CD14-positive monocyte (primary cell): ENCODE measurements around the gene ANTXR2. TPM values are rescaled to one million over a fixed set of nuclear protein-coding genes. Genes with fewer than 3 reads are reported as not detected.

ENCODE experiments used
- DNase-seq, 3 donors: peaks; one replicate each; pipeline ENCODE4 v3.0.0-alpha.2; 2011 to 2022
- H2AFZ ChIP-seq: 2 replicates; pipeline ENCODE4 v1.6.0; 2012; ENCODE audit warnings: mild to moderate bottlenecking, low read depth, low read length, inconsistent platforms; ENCODE audit not compliant: insufficient read depth, poor library complexity, severe bottlenecking
- H3K27ac ChIP-seq, 2 donors: 1 replicate in 1 of 2; 2 replicates in 1 of 2; pipeline ENCODE4 v1.5.1; 2012 to 2013; ENCODE audit warnings: low read length in 2 of 2, control low read depth in 1 of 2, inconsistent platforms in 1 of 2, low read depth in 1 of 2, mild to moderate bottlenecking in 1 of 2
- H3K27me3 ChIP-seq, 2 donors: one replicate each; pipeline versions ENCODE4 v1.6.0 to v1.6.1; 2011 to 2013; ENCODE audit warnings: low read length in 2 of 2; ENCODE audit not compliant: control insufficient read depth in 2 of 2, insufficient read depth in 2 of 2
- H3K36me3 ChIP-seq, 2 donors: replicated peaks in 1 of 2; 1 replicate in 1 of 2; 2 replicates in 1 of 2; pipeline versions ENCODE4 v1.5.1 to v1.6.1; 2012 to 2013; ENCODE audit warnings: low read length in 2 of 2, control low read depth in 1 of 2, inconsistent platforms in 1 of 2, mild to moderate bottlenecking in 1 of 2; ENCODE audit not compliant: insufficient read depth in 2 of 2, control insufficient read depth in 1 of 2
- H3K4me1 ChIP-seq, 2 donors: 1 replicate in 1 of 2; 2 replicates in 1 of 2; pipeline versions ENCODE4 v1.5.1 to v1.6.1; 2012 to 2013; ENCODE audit warnings: low read length in 2 of 2, control low read depth in 1 of 2, inconsistent platforms in 1 of 2, mild to moderate bottlenecking in 1 of 2, moderate library complexity in 1 of 2; ENCODE audit not compliant: insufficient read depth in 2 of 2, control insufficient read depth in 1 of 2
- H3K4me2 ChIP-seq: replicated peaks from 2 replicates; pipeline ENCODE3; 2012; ENCODE audit warnings: low read length, moderate library complexity, mild to moderate bottlenecking; ENCODE audit not compliant: poor library complexity, severe bottlenecking; ENCODE audit errors: extremely low read depth
- H3K4me3 ChIP-seq, 3 experiments: fragments of 200-600 bp in 1 of 3; sonication (generic) in 1 of 3; replicated peaks in 1 of 3; 1 replicate in 2 of 3; 2 replicates in 1 of 3; pipeline ENCODE4 v1.5.1; 2011 to 2013; ENCODE audit warnings: low read length in 3 of 3, mild to moderate bottlenecking in 3 of 3, control low read depth in 2 of 3, low read depth in 2 of 3, inconsistent platforms in 1 of 3, moderate library complexity in 1 of 3
- H3K79me2 ChIP-seq: 2 replicates; pipeline ENCODE4 v1.6.0; 2012; ENCODE audit warnings: mild to moderate bottlenecking, control low read depth, inconsistent platforms, low read length, moderate library complexity; ENCODE audit not compliant: insufficient read depth
- H3K9ac ChIP-seq: 2 replicates; pipeline ENCODE4 v1.6.0; 2017; ENCODE audit warnings: low read length, mild to moderate bottlenecking; ENCODE audit not compliant: insufficient read depth, poor library complexity, severe bottlenecking
- H3K9me3 ChIP-seq, 2 donors: replicated peaks in 1 of 2; 1 replicate in 1 of 2; 2 replicates in 1 of 2; pipeline versions ENCODE4 v1.5.1 to v1.6.1; 2012 to 2013; ENCODE audit warnings: low read length in 2 of 2, control low read depth in 1 of 2; ENCODE audit not compliant: control insufficient read depth in 1 of 2, insufficient read depth in 1 of 2
- H4K20me1 ChIP-seq: 2 replicates; pipeline ENCODE4 v1.6.0; 2012; ENCODE audit warnings: mild to moderate bottlenecking, low read length, control low read depth, moderate library complexity; ENCODE audit not compliant: insufficient read depth
- H3K27ac Mint-ChIP-seq, 7 donors: one replicate each; pipeline ENCODE4 v1.8.0; 2020; ENCODE audit warnings: mild to moderate bottlenecking in 7 of 7, mixed read lengths in 7 of 7, moderate library complexity in 6 of 7, inconsistent platforms in 2 of 7
- H3K27me3 Mint-ChIP-seq, 3 donors: one replicate each; pipeline ENCODE4 v1.8.0; 2021 to 2022; ENCODE audit warnings: low read depth in 3 of 3, mild to moderate bottlenecking in 3 of 3, mixed read lengths in 3 of 3, moderate library complexity in 3 of 3, inconsistent platforms in 1 of 3
- H3K36me3 Mint-ChIP-seq, 2 donors: one replicate each; pipeline ENCODE4 v1.8.0; 2020; ENCODE audit warnings: mixed read lengths in 2 of 2, inconsistent platforms in 1 of 2, mild to moderate bottlenecking in 1 of 2
- H3K4me1 Mint-ChIP-seq: one replicate; pipeline ENCODE4 v1.8.0; 2020; ENCODE audit warnings: mild to moderate bottlenecking, mixed read lengths
- H3K4me3 Mint-ChIP-seq, 2 donors: one replicate each; pipeline ENCODE4 v1.8.0; 2020; ENCODE audit warnings: mild to moderate bottlenecking in 2 of 2, mixed read lengths in 2 of 2, moderate library complexity in 1 of 2
- H3K9me3 Mint-ChIP-seq, 7 donors: one replicate each; pipeline ENCODE4 v1.8.0; 2020 to 2022; ENCODE audit warnings: mixed read lengths in 7 of 7, mild to moderate bottlenecking in 6 of 7, moderate library complexity in 6 of 7, inconsistent platforms in 2 of 7
- CTCF ChIP-seq: fragments of 200-600 bp; IDR thresholded peaks from one replicate; pipeline ENCODE4 v1.8.0; 2022; ENCODE audit warnings: antibody characterized with exemption, mild to moderate bottlenecking
- WGBS: methylation state at CpG from one replicate; pipeline ENCODE4 v1.1.5; 2013; ENCODE audit warnings: missing lambda C conversion rate; ENCODE audit not compliant: insufficient coverage; 5-methylcytosine and 5-hydroxymethylcytosine counted together
- intact Hi-C, 2 donors: fragments of 100-400 bp; cut with micrococcal nuclease; formaldehyde crosslinking; loops; one replicate each; pipeline versions ENCODE4 v1.15.0 to v1.15.1; 2023
- polyA plus RNA-seq, 3 donors: library from polyadenylated mRNA; depleted of rRNA in 1 of 3; unstranded in 2 of 3; stranded (reverse) in 1 of 3; fragments of 300-500 nt in 2 of 3; fragments of >200 nt in 1 of 3; fragmentation: Illumina TruSeq in 2 of 3; gene quantifications; 1 replicate in 2 of 3; 2 replicates in 1 of 3; pipeline ENCODE4 v1.2.3, GENCODE V29; 2012 to 2021

ANTXR2 gene
- polyA plus RNA-seq, 3 donors: 15.4 to 69.6 (median 59.2) TPM

- peaks cover 39 to 42% of the 10 kb centered on the region in 2 donors for H3K36me3 Mint-ChIP-seq
- H3K27ac Mint-ChIP-seq: peak overlapping the region in 1 of 7 donors; percentile 15
- Histone ChIP-seq H3K27me3 (no peaks in the 10 kb centered on the region), H3K9ac (no peak overlapping the region), H3K4me2 (no peak overlapping the region), H3K79me2 (peaks cover 7% of the 10 kb centered on the region), H4K20me1 (peaks cover 5% of the 10 kb centered on the region), H3K9me3 (no peaks in the 10 kb centered on the region), H3K36me3 (peaks cover 75 to 90% of the 10 kb centered on the region in 2 donors), H3K4me3 (no peak overlapping the region), H2AFZ (no peak overlapping the region), H3K27ac (no peak overlapping the region), H3K4me1 (peaks cover 0 to 5% of the 10 kb centered on the region in 2 donors)
- H3K9me3 Mint-ChIP-seq: no peaks in the 10 kb centered on the region
- H3K4me1 Mint-ChIP-seq: peaks cover 8% of the 10 kb centered on the region
- peak in 1 of 3 donors; percentile 36 for DNase-seq
- intact Hi-C loops: no loop called here
- no peaks in the 10 kb centered on the region for H3K27me3 Mint-ChIP-seq
- no peak overlapping the region for H3K4me3 Mint-ChIP-seq
- WGBS: no CpG with 5 or more reads among the region's 4 CpGs
- no peak for TF ChIP-seq CTCF
These were observed 46.9 kb downstream of the ANTXR2 start for GRCh38 chr4:80026100-80026499.

- intact Hi-C loops: no loop called here
- TF ChIP-seq CTCF: no peak
- Histone ChIP-seq H4K20me1 (peaks cover 5% of the 10 kb centered on the region), H3K27me3 (no peaks in the 10 kb centered on the region), H3K36me3 (peaks cover 67 to 84% of the 10 kb centered on the region in 2 donors), H3K4me3 (no peak overlapping the region), H2AFZ (no peak overlapping the region), H3K79me2 (peaks cover 16% of the 10 kb centered on the region), H3K4me2 (no peak overlapping the region), H3K4me1 (peaks cover 0 to 5% of the 10 kb centered on the region in 2 donors), H3K9me3 (no peaks in the 10 kb centered on the region), H3K9ac (no peak overlapping the region), H3K27ac (no peak overlapping the region)
- H3K9me3 Mint-ChIP-seq: no peaks in the 10 kb centered on the region
- no peaks in the 10 kb centered on the region for H3K27me3 Mint-ChIP-seq
- DNase-seq: no peak
- peak overlapping the region in 2 of 7 donors; percentile 15 to 66 for H3K27ac Mint-ChIP-seq
- H3K4me1 Mint-ChIP-seq: peaks cover 8% of the 10 kb centered on the region
- H3K36me3 Mint-ChIP-seq: peaks cover 35 to 49% of the 10 kb centered on the region in 2 donors
- no peak overlapping the region for H3K4me3 Mint-ChIP-seq
- WGBS: no CpG with 5 or more reads among the region's 1 CpG
These were observed 48.7 kb downstream of the ANTXR2 start for GRCh38 chr4:80024335-80024734.
